Prostate gland (tissue), 2 donors: ENCODE data around the gene BBS10.

Source experiments
- CTCF ChIP-seq, 4 experiments: fragments of 200-600 bp in 2 of 4; fragments of 450-650 bp in 2 of 4; sonication (generic) in 2 of 4; IDR thresholded peaks; 1 replicate in 3 of 4; 2 replicates in 1 of 4; pipeline ENCODE4 v1.5.1; 2016 to 2019; ENCODE audit warnings: antibody characterized with exemption in 4 of 4, mild to moderate bottlenecking in 2 of 4, moderate library complexity in 2 of 4
- POLR2A ChIP-seq: fragments of 450-650 bp; IDR thresholded peaks from one replicate; pipeline ENCODE4 v1.6.1; 2016; ENCODE audit warnings: antibody characterized with exemption, mild to moderate bottlenecking
- POLR2AphosphoS5 ChIP-seq: sonication (generic); formaldehyde crosslinking; IDR thresholded peaks from one replicate; pipeline ENCODE4 v1.6.1; 2017; ENCODE audit warnings: antibody characterized with exemption

GRCh38 chr12:76374386-76375020 lies 26.3 kb upstream of the BBS10 start:
- TF ChIP-seq CTCF (IDR thresholded peaks at IDR 0.05) (no peak), POLR2A (no peak), POLR2AphosphoS5 (no peak)
